Epidermal melanocyte (primary cell): Measurements from ENCODE around the gene SYPL1.

Source experiments
- DNase-seq: peaks from one replicate; pipeline ENCODE4 v3.0.0; 2011; ENCODE audit warnings: low spot score; ENCODE audit not compliant: insufficient read length

SYPL1 gene

GRCh38 chr7:106052681-106053080 is 59.4 kb downstream of the SYPL1 start:
- DNase-seq, result no peak

DNA sequence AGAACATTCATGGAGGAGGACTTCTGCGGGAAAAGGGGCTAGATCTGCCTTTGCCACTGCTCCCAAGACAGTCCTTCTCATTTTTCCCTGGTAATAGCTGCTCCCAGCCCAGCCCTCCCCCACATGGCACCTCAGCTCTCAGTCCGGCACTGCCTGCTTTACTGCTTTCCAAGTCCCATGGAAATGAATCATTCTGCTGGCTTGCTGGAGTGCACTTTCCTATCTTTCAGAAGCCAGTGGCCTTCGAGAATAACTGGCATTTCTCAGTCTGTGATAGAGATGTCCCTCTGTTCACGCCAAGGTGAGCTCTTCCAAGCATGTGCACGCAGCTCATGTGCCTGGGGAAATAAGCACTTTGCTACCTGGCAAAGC is 61.4 kb downstream of the SYPL1 start:
- DNase-seq, result no peak

DNA sequence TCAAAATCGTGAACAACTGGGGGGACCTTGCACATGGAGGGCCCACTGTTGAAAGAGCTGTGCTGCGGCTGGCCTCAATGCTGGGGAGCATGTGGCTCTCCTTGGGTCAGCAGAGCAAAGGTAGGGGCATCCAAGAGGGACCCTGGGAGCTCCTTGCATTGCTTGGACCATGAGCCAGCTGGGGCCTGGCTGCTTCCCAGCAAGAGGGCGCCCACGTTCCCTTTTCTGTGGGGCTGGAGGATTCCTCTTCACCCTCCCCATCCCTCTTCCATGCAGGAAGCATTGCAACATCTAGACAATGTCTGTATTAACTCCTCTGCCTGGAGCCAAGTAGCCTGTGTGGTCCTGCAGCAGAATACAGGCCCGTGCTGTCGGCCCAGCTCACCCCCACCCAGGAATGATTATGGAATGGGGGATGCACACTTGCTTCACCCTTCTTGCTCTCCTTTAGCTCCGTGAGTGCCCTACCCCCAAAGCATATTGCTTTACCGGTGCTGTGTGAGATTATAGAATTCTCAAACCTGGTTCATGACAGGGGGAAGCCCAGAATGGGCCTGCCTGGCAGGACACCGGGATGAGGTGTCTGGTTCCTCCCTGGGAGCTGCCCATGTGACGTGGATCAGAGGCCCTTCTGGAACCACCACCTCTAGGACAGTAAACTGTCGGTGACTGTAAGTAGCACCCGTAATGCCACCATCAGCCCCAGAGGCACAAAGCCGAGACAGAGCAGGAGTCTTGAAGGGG is 61.9 kb downstream of the SYPL1 start:
- DNase-seq, result peak; percentile 52

GRCh38 chr7:106049139-106049752 is 62.9 kb downstream of the SYPL1 start:
- no peak for DNase-seq

GRCh38 chr7:106048706-106049020 is 63.4 kb downstream of the SYPL1 start:
- DNase-seq, result no peak

DNA sequence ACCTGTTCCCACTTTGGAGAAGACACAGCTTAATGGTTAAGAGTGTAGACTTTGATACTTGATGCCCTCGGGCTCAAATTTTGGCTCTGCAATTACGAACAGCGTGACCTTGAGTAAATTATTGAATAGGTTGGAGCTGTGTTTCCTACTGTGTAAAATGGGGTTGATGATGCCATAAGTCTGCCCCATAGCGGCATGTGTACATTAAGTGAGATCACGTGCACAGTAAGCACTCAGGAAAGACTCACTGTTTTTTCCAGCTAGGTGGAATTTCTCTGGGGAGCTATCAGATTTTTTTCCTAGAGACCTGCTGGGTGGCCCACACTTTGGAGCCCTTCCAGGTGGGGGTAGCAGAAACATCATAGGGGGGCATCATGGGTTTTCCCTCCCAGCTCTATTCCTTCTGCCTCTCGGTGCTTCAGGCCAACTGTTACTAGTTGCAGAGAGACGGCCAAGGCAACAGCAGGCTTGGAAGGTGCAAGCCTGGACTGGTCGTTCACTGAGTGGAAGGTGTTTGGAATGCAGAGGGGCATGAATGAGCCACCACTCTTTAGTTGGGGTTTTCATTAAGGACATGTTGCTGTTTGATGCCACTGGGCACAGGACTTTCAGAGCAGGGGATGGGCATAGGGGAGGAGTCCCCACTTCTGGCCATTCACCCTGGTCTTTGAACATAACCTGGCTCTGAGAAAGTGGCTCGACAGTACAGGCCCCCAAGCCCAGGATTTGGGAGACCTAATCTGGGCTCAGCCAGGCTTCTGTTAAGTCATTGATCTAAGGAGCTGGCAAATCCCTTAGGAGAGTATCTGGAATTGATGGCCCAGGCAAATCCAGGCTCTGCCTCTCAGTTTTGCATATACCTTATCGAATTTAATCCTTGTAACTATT is 64.0 kb downstream of the SYPL1 start:
- DNase-seq, result no peak

GRCh38 chr7:106047184-106047583 is 64.9 kb downstream of the SYPL1 start:
- DNase-seq, result no peak

GRCh38 chr7:106045586-106045985 is 66.5 kb downstream of the SYPL1 start:
- DNase-seq, result no peak

- no peak for DNase-seq
These were observed 67.0 kb downstream of the SYPL1 start for GRCh38 chr7:106045139-106045538.

DNA sequence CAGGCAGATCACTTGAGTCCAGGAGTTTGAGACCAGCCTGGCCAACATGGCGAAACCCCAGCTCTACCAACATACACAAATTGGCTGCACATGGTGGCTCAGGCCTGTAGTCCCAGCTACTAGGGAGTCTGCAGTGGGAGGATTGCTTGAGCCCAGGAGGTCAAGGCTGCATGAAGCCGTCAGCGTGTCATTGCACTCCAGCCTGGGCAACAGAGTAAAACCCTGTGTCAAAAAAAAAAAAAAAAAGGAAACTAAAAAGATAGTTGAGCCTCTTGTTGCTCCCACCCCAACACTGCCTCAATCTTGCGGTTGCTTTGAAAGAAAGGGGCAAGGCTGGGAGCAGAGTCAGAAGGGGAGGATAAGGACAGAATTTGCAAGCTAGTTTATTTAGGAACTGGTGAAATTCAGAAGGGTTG is 69.9 kb downstream of the SYPL1 start:
- DNase-seq, result no peak

DNA sequence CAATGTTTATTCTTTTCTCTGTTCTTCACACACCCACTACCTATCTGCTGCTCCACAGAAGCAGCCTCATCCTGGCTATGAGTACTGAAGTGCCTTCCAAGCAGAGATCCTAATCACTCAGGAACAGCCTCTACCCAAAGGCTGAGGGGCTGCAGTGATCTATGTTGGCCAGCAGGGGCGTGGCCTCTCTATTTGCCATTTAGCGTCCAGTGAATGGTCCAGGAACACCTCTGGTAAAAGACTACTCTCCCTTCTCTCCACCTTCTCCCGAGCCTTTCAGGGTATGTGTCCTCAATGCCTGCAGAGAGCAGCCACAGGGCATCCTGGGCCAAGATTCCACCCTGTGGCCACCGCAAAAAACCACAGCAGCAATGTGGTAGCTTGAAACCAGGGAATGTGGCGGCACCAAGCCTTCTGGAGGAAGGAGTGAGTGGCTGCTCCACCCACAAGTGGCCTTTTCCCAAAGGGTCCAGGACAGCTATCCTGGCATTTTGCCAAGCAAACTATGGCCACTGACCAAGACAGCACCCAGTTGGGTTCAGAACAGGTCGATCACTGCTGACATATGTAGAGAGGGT is 70.9 kb downstream of the SYPL1 start:
- DNase-seq, result peak; percentile 27
